OCI-LY7 (cell line): ENCODE data around the gene SLC39A12. TPM values are rescaled to one million over a fixed set of nuclear protein-coding genes. Genes with fewer than 3 reads are reported as not detected.

Experiments used
- BruUV-seq: library from RNA; stranded (reverse); fragments of 400-500 nt; replicated peaks from 2 replicates; lab custom pipeline; 2021; lab: Mats Ljungman, UMichigan
- CTCF ChIA-PET: fragments of 300-600 bp; sonication (Branson Sonifier 250); formaldehyde crosslinking; loops from one replicate; lab custom pipeline; 2022; ENCODE audit warnings: antibody characterized with exemption; ENCODE audit not compliant: unreplicated experiment; lab: Charles Lee
- POLR2A ChIA-PET: fragments of 300-600 bp; sonication (Branson Sonifier 250); formaldehyde crosslinking; loops from one replicate; lab custom pipeline; 2022; ENCODE audit warnings: antibody characterized with exemption; lab: Charles Lee
- DNase-seq: peaks from one replicate; pipeline ENCODE4 v3.0.0-alpha.2; 2015; ENCODE audit warnings: low spot score
- H2AFZ ChIP-seq: fragments of 200-600 bp; sonication (generic), shearing (Covaris generic); 2 replicates; pipeline ENCODE4 v1.6.1; 2014; ENCODE audit warnings: mild to moderate bottlenecking, antibody characterized with exemption, low read length, moderate library complexity
- H3K27ac ChIP-seq: fragments of 200-600 bp; sonication (generic); 2 replicates; pipeline ENCODE4 v1.5.1; 2014; ENCODE audit warnings: mixed run types, low read depth, mild to moderate bottlenecking, moderate library complexity, low read length, inconsistent platforms; ENCODE audit not compliant: poor library complexity, severe bottlenecking
- H3K36me3 ChIP-seq: fragments of 200-600 bp; sonication (generic); 2 replicates; pipeline ENCODE4 v1.6.1; 2014; ENCODE audit warnings: mild to moderate bottlenecking, antibody characterized with exemption, low read length, moderate library complexity, mixed read lengths; ENCODE audit not compliant: insufficient read depth
- H3K4me1 ChIP-seq: fragments of 200-600 bp; sonication (generic); 2 replicates; pipeline ENCODE4 v1.5.1; 2014; ENCODE audit warnings: mild to moderate bottlenecking, low read length; ENCODE audit not compliant: insufficient read depth, poor library complexity, severe bottlenecking
- H3K4me2 ChIP-seq: fragments of 200-600 bp; sonication (generic); 2 replicates; pipeline ENCODE4 v1.6.1; 2014; ENCODE audit warnings: mild to moderate bottlenecking, low read length
- H3K4me3 ChIP-seq: fragments of 200-600 bp; sonication (generic); 2 replicates; pipeline ENCODE4 v1.5.1; 2014; ENCODE audit warnings: mild to moderate bottlenecking, low read depth, low read length; ENCODE audit not compliant: poor library complexity, severe bottlenecking
- H3K79me2 ChIP-seq: fragments of 200-600 bp; sonication (generic); 2 replicates; pipeline ENCODE4 v1.6.1; 2016; ENCODE audit warnings: low read depth, mild to moderate bottlenecking, low read length, moderate library complexity, mixed read lengths; ENCODE audit not compliant: insufficient read depth
- H3K9me2 ChIP-seq: fragments of 200-600 bp; sonication (generic); 2 replicates; pipeline ENCODE4 v1.6.1; 2016; ENCODE audit warnings: mild to moderate bottlenecking, low read length, mixed read lengths; ENCODE audit not compliant: insufficient read depth
- H3K9me3 ChIP-seq: fragments of 200-600 bp; sonication (generic); 2 replicates; pipeline ENCODE4 v1.6.1; 2014; ENCODE audit warnings: mild to moderate bottlenecking, mixed run types, low read length, mixed read lengths
- H4K20me1 ChIP-seq: fragments of 200-600 bp; sonication (generic); 2 replicates; pipeline ENCODE4 v1.6.1; 2014; ENCODE audit warnings: mild to moderate bottlenecking, antibody characterized with exemption, low read length, moderate library complexity, mixed read lengths; ENCODE audit not compliant: insufficient read depth
- EZH2phosphoT487 ChIP-seq: fragments of 200-600 bp; sonication (generic); IDR thresholded peaks from 2 replicates; pipeline ENCODE4 v1.6.1; 2018; ENCODE audit warnings: low read depth, borderline replicate concordance, mild to moderate bottlenecking, mixed run types, antibody characterized with exemption, low read length, moderate library complexity, mixed read lengths
- intact Hi-C: fragments of 100-400 bp; cut with micrococcal nuclease; formaldehyde crosslinking; loops from one replicate; pipeline ENCODE4 v1.10.0; 2022; ENCODE audit not compliant: unreplicated experiment
- total RNA-seq, 2 experiments: library from RNA; depleted of rRNA in 1 of 2; stranded (reverse); fragments of >200 nt in 1 of 2; shearing (Covaris generic) in 1 of 2; gene quantifications; 2 replicates each; pipeline ENCODE4 v1.2.3, GENCODE V29; 2014 to 2022
- TF ChIP-seq, protein P1 (sequence below): fragments of 200-600 bp; sonication (generic); conservative IDR thresholded peaks from 2 replicates; pipeline ENCODE4 v1.5.1; 2014; ENCODE audit warnings: mild to moderate bottlenecking, antibody characterized with exemption, low read length, moderate library complexity, mixed read lengths

The SLC39A12 gene
- total RNA-seq, 2 experiments from 2014 or later = not detected

DNA sequence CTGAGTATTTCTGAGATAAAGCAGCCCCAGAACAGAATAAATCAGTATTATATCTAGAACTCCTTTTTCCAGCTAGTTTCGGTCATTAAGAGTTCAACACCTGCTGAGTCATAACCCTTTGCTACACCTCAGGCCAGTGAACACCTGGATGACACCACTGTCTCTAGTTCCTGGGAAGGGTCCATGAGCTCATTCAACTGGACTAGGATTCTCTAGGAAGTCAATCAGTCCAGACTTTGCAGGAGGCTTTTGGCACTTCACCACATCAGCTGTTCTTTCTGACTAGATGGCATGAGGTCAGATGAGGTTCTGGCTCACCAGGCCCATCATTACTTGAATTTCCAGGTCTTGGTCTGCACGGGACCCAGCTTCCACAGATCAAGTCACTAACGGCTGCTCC is 11.7 kb downstream of the SLC39A12 start:
- no peaks in the 10 kb centered on the region for H3K79me2 ChIP-seq
- H3K9me3 ChIP-seq = no peaks in the 10 kb centered on the region
- DNase-seq = no peak
- no peaks in the 10 kb centered on the region for H4K20me1 ChIP-seq
- H3K4me1 ChIP-seq = no peaks in the 10 kb centered on the region
- TF ChIP-seq, protein P1, sequence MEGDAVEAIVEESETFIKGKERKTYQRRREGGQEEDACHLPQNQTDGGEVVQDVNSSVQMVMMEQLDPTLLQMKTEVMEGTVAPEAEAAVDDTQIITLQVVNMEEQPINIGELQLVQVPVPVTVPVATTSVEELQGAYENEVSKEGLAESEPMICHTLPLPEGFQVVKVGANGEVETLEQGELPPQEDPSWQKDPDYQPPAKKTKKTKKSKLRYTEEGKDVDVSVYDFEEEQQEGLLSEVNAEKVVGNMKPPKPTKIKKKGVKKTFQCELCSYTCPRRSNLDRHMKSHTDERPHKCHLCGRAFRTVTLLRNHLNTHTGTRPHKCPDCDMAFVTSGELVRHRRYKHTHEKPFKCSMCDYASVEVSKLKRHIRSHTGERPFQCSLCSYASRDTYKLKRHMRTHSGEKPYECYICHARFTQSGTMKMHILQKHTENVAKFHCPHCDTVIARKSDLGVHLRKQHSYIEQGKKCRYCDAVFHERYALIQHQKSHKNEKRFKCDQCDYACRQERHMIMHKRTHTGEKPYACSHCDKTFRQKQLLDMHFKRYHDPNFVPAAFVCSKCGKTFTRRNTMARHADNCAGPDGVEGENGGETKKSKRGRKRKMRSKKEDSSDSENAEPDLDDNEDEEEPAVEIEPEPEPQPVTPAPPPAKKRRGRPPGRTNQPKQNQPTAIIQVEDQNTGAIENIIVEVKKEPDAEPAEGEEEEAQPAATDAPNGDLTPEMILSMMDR = no peak
- no peak for TF ChIP-seq EZH2phosphoT487
- no peak overlapping the region for H3K4me2 ChIP-seq
- no peaks in the 10 kb centered on the region for H3K9me2 ChIP-seq
- no peak overlapping the region for H3K4me3 ChIP-seq
- BruUV-seq = no TSS peak
- CTCF ChIA-PET = no interaction called here
- no peaks in the 10 kb centered on the region for H3K36me3 ChIP-seq
- intact Hi-C loops = no loop called here
- H2AFZ ChIP-seq = no peak overlapping the region
- no peak overlapping the region for H3K27ac ChIP-seq
- POLR2A ChIA-PET = no interaction called here

DNA sequence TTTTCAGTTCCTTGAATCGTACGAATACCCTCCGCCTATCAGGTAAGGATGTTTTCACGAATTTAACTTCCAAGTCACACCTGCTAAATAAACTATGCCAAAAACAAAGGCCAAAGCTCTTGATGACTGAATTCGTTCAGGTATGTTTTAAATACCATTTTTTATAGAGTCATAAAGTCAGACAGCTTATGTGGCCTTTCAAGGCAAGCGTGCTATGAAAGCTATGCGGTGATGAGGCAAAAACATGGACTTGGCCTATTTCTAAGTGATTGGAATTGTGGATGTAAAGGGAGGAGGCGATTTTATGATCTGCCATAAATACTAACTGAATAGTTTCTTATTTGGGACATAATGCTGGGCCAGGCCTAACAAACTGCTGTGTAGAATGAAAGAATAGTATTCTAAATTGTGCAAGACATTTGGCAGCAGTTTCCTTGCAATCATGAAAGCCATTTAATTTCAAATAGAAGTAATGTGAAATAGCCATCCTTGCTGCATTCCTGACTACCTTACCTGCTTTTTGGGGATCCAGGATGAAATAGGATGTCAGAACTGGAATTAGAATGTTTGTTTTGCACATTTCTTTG is 14.0 kb downstream of the SLC39A12 start:
- Histone ChIP-seq H4K20me1 (no peaks in the 10 kb centered on the region), H2AFZ (no peak overlapping the region), H3K79me2 (no peaks in the 10 kb centered on the region), H3K9me2 (no peaks in the 10 kb centered on the region), H3K4me2 (no peak overlapping the region), H3K4me3 (no peak overlapping the region), H3K4me1 (no peaks in the 10 kb centered on the region), H3K36me3 (no peaks in the 10 kb centered on the region), H3K9me3 (no peaks in the 10 kb centered on the region), H3K27ac (no peak overlapping the region)
- TF ChIP-seq, protein P1 = no peak
- no peak for TF ChIP-seq EZH2phosphoT487
- no peak for DNase-seq
- POLR2A ChIA-PET = no interaction called here
- CTCF ChIA-PET = no interaction called here
- intact Hi-C loops = no loop called here
- BruUV-seq = no TSS peak

DNA sequence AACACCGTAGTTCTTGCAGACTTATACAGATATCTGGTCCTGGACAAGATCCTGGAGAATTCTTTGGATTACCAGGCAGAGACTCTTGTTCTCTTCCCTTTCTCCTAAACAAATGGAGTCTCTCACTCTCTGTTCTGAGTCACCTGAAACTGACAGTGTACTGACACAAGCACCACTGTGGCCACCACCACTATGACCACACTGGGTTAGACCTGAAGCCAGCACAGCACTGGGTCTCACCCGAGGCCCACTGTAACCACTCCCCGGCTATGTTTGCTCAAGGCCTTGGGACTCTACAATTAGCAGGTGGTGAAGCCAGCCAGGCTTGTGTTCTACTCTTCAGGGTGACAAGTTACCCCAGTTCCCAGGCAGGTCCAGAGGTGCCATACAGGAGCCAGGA is 22.8 kb downstream of the SLC39A12 start:
- intact Hi-C loops = no loop called here
- DNase-seq = no peak
- TF ChIP-seq, protein P1 = no peak
- no peak for TF ChIP-seq EZH2phosphoT487
- H3K27ac ChIP-seq = no peak overlapping the region
- no peaks in the 10 kb centered on the region for H3K9me3 ChIP-seq
- H3K4me2 ChIP-seq = no peak overlapping the region
- H3K4me3 ChIP-seq = no peak overlapping the region
- no peaks in the 10 kb centered on the region for H3K79me2 ChIP-seq
- POLR2A ChIA-PET = no interaction called here
- H4K20me1 ChIP-seq = no peaks in the 10 kb centered on the region
- H3K36me3 ChIP-seq = no peaks in the 10 kb centered on the region
- H2AFZ ChIP-seq = no peak overlapping the region
- CTCF ChIA-PET = no interaction called here
- no peaks in the 10 kb centered on the region for H3K9me2 ChIP-seq
- H3K4me1 ChIP-seq = no peaks in the 10 kb centered on the region
- no TSS peak for BruUV-seq
